HepG2 (cell line): ENCODE measurements around the gene ATRAID. TPM values are rescaled to one million over a fixed set of nuclear protein-coding genes. Genes with fewer than 3 reads are reported as not detected.
A peak's percentile ranks its signal among the peaks of the same experiment; 100 is the strongest.

Experiments used
- FOXC1 ChIP-seq: sonication (generic); formaldehyde crosslinking; IDR thresholded peaks from 2 replicates; pipeline ENCODE4 v1.8.0; 2022; ENCODE audit warnings: mild to moderate bottlenecking, missing genetic modification reagents, borderline replicate concordance
- GTF3A ChIP-seq: sonication (generic); formaldehyde crosslinking; conservative IDR thresholded peaks from 2 replicates; pipeline ENCODE4 v1.4.0; 2020; ENCODE audit warnings: mild to moderate bottlenecking, missing genetic modification reagents
- HHEX ChIP-seq: IDR thresholded peaks from 2 replicates; pipeline ENCODE4 v1.6.1; 2016; ENCODE audit warnings: control low read depth
- HMGA1 ChIP-seq: sonication (generic); formaldehyde crosslinking; conservative IDR thresholded peaks from 2 replicates; pipeline ENCODE4 v1.4.0; 2020; ENCODE audit warnings: missing genetic modification reagents
- MTA1 ChIP-seq: sonication (generic); formaldehyde crosslinking; IDR thresholded peaks from 2 replicates; pipeline ENCODE4 v1.4.0; 2020; ENCODE audit warnings: missing genetic modification reagents, mild to moderate bottlenecking, borderline replicate concordance
- NAIF1 ChIP-seq: sonication (generic); formaldehyde crosslinking; IDR thresholded peaks from 2 replicates; pipeline ENCODE4 v1.5.0; 2020; ENCODE audit warnings: mild to moderate bottlenecking, missing genetic modification reagents, borderline replicate concordance
- NFKB2 ChIP-seq: sonication (generic); formaldehyde crosslinking; IDR thresholded peaks from 2 replicates; pipeline ENCODE4 v1.4.0; 2020; ENCODE audit warnings: missing genetic modification reagents, borderline replicate concordance
- POLR2AphosphoS2 ChIP-seq: IDR thresholded peaks from 2 replicates; pipeline ENCODE4 v1.6.1; 2011; ENCODE audit warnings: low read depth, low read length, improper control_type of control experiment
- RBFOX2 ChIP-seq: fragments of 200-400 bp; formaldehyde crosslinking; IDR thresholded peaks from 2 replicates; pipeline ENCODE4 v1.6.1; 2017; ENCODE audit warnings: low read depth, mild to moderate bottlenecking, low read length
- ZNF101 ChIP-seq: sonication (generic); formaldehyde crosslinking; IDR thresholded peaks from 2 replicates; pipeline ENCODE4 v1.4.0; 2020; ENCODE audit warnings: mild to moderate bottlenecking, low read depth, missing genetic modification reagents, borderline replicate concordance
- ZNF232 ChIP-seq: sonication (generic); formaldehyde crosslinking; IDR thresholded peaks from 2 replicates; pipeline ENCODE4 v1.4.0; 2020; ENCODE audit warnings: missing genetic modification reagents, borderline replicate concordance
- ZNF431 ChIP-seq: sonication (generic); formaldehyde crosslinking; IDR thresholded peaks from 2 replicates; pipeline ENCODE4 v1.9.0; 2022; ENCODE audit warnings: missing genetic modification reagents, low read depth, mild to moderate bottlenecking, borderline replicate concordance
- ZNF501 ChIP-seq: sonication (generic); formaldehyde crosslinking; IDR thresholded peaks from 2 replicates; pipeline ENCODE4 v1.5.1; 2020; ENCODE audit warnings: mild to moderate bottlenecking, moderate library complexity, missing genetic modification reagents
- ZNF776 ChIP-seq: sonication (generic); formaldehyde crosslinking; IDR thresholded peaks from 2 replicates; pipeline ENCODE4 v1.4.0; 2020; ENCODE audit warnings: mild to moderate bottlenecking, missing genetic modification reagents
- ZNF841 ChIP-seq: sonication (generic); formaldehyde crosslinking; IDR thresholded peaks from 2 replicates; pipeline ENCODE4 v1.8.1; 2023; ENCODE audit warnings: missing genetic modification reagents, borderline replicate concordance
- ZSCAN29 ChIP-seq: sonication (generic); formaldehyde crosslinking; conservative IDR thresholded peaks from 2 replicates; pipeline ENCODE4 v1.4.0; 2020; ENCODE audit warnings: mild to moderate bottlenecking, missing genetic modification reagents
- ZZZ3 ChIP-seq: sonication (generic); formaldehyde crosslinking; IDR thresholded peaks from 2 replicates; pipeline ENCODE4 v1.4.0; 2020; ENCODE audit warnings: missing genetic modification reagents, mild to moderate bottlenecking, borderline replicate concordance
- polyA plus RNA-seq, 8 experiments: library from polyadenylated mRNA; depleted of rRNA in 3 of 8; stranded (reverse) in 7 of 8; unstranded in 1 of 8; fragments of >200 nt; fragmentation: Illumina TruSeq in 4 of 8; extraction: Trizol in 4 of 8; gene quantifications; 2 replicates each; pipeline versions ENCODE4 v1.2.1 to v1.2.3, GENCODE V29; 2011 to 2016; ENCODE audit warnings: low read depth in 4 of 8, missing spikeins in 1 of 8, mixed read lengths in 1 of 8; ENCODE audit not compliant: insufficient read depth in 1 of 8
- total RNA-seq, 5 experiments: library from RNA; depleted of rRNA; stranded (reverse); fragments of >200 nt; fragmentation: Illumina TruSeq; extraction: Trizol; gene quantifications; 2 replicates each; pipeline ENCODE4 v1.2.3, GENCODE V29; 2016; ENCODE audit warnings: low read depth in 1 of 5
- TF ChIP-seq, protein P1 (sequence below): sonication (generic); formaldehyde crosslinking; IDR thresholded peaks from 2 replicates; pipeline ENCODE4 v1.4.0; 2020; ENCODE audit warnings: mild to moderate bottlenecking, missing genetic modification reagents
- TF ChIP-seq, protein P2 (sequence below): sonication (generic); formaldehyde crosslinking; IDR thresholded peaks from 2 replicates; pipeline ENCODE4 v1.5.0; 2020; ENCODE audit warnings: mild to moderate bottlenecking, missing genetic modification reagents
- TF ChIP-seq, protein P3 (sequence below): sonication (generic); formaldehyde crosslinking; IDR thresholded peaks from 2 replicates; pipeline ENCODE4 v1.4.0; 2020; ENCODE audit warnings: missing genetic modification reagents, mild to moderate bottlenecking, borderline replicate concordance

ATRAID gene
- total and polyA plus RNA-seq, 2 of the 13 experiments (the other 11 are each of a cell fraction or from before 2014, with no cell fraction given): 207 to 382 TPM

DNA sequence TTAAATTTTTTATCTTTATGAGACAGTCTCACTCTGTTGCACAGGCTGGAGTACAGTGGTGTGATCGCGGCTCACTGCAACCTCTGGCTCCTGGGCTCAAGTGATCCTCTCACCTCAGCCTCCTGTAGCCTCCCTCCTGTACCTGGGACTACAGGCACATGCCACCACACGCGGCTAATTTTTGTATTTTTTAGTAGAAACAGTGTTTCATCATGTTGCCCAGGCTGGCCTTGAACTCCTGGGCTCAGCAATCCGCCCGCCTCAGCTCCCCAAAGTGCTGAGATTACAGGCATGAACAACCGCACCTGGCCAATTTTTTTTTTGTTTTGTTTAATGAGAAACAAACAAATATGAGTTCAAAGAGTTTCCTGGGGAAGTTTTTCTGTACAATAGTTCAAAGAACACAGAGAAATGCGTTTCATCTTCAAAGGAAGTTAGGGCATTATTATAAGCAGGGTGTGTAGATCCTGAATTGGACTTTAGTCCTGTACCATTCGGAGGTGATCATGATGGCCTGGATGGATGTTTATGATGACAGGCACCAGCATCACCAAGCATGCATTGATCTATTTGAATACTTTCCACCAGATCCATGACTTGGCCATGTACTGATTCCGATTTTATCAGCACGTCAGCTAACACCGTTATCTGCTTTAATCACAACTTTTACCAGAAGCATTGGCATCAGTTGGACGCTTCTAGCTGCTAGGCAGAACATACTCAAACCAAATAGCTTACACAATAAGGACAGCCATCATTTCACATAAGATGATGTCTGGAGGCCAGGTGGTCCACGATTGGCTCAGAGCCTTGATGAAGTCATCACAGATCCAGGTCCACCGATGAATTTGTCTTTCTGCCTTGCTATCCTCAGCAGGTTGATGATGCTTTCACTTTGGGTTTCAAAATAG, 34.1 kb upstream of the ATRAID start (continued):
- TF ChIP-seq ZNF101 (CRISPR knock-in tag) (no peak), ZNF232 (CRISPR knock-in tag) (peak; percentile 75; the same call in 1 of the 2 replicates), GTF3A (no peak), ZNF776 (CRISPR knock-in tag) (no peak), POLR2AphosphoS2 (no peak), HHEX (CRISPR knock-in tag) (peak; percentile 80), ZSCAN29 (0 out of 2 replicates have a peak, but pooled peaks have one; percentile 57), RBFOX2 (no peak), MTA1 (CRISPR knock-in tag) (peak; percentile 74; the same call in 1 of the 2 replicates), ZNF501 (CRISPR knock-in tag) (peak; percentile 79; the same call in 1 of the 2 replicates), NAIF1 (CRISPR knock-in tag) (no peak), ZNF431 (CRISPR knock-in tag) (peak; percentile 73; the same call in 1 of the 2 replicates), ZNF841 (CRISPR knock-in tag) (peak; percentile 82; the same call in 1 of the 2 replicates), HMGA1 (no peak), NFKB2 (CRISPR knock-in tag) (no peak), FOXC1 (peak; percentile 65; the same call in 1 of the 2 replicates), ZZZ3 (no peak)
- TF ChIP-seq, protein P1, sequence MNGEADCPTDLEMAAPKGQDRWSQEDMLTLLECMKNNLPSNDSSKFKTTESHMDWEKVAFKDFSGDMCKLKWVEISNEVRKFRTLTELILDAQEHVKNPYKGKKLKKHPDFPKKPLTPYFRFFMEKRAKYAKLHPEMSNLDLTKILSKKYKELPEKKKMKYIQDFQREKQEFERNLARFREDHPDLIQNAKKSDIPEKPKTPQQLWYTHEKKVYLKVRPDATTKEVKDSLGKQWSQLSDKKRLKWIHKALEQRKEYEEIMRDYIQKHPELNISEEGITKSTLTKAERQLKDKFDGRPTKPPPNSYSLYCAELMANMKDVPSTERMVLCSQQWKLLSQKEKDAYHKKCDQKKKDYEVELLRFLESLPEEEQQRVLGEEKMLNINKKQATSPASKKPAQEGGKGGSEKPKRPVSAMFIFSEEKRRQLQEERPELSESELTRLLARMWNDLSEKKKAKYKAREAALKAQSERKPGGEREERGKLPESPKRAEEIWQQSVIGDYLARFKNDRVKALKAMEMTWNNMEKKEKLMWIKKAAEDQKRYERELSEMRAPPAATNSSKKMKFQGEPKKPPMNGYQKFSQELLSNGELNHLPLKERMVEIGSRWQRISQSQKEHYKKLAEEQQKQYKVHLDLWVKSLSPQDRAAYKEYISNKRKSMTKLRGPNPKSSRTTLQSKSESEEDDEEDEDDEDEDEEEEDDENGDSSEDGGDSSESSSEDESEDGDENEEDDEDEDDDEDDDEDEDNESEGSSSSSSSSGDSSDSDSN (CRISPR knock-in tag): no peak
- TF ChIP-seq, protein P2, sequence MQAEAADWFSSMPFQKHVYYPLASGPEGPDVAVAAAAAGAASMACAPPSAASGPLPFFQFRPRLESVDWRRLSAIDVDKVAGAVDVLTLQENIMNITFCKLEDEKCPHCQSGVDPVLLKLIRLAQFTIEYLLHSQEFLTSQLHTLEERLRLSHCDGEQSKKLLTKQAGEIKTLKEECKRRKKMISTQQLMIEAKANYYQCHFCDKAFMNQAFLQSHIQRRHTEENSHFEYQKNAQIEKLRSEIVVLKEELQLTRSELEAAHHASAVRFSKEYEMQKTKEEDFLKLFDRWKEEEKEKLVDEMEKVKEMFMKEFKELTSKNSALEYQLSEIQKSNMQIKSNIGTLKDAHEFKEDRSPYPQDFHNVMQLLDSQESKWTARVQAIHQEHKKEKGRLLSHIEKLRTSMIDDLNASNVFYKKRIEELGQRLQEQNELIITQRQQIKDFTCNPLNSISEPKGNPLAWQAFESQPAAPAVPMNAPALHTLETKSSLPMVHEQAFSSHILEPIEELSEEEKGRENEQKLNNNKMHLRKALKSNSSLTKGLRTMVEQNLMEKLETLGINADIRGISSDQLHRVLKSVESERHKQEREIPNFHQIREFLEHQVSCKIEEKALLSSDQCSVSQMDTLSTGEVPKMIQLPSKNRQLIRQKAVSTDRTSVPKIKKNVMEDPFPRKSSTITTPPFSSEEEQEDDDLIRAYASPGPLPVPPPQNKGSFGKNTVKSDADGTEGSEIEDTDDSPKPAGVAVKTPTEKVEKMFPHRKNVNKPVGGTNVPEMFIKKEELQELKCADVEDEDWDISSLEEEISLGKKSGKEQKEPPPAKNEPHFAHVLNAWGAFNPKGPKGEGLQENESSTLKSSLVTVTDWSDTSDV: no peak
- TF ChIP-seq, protein P3, sequence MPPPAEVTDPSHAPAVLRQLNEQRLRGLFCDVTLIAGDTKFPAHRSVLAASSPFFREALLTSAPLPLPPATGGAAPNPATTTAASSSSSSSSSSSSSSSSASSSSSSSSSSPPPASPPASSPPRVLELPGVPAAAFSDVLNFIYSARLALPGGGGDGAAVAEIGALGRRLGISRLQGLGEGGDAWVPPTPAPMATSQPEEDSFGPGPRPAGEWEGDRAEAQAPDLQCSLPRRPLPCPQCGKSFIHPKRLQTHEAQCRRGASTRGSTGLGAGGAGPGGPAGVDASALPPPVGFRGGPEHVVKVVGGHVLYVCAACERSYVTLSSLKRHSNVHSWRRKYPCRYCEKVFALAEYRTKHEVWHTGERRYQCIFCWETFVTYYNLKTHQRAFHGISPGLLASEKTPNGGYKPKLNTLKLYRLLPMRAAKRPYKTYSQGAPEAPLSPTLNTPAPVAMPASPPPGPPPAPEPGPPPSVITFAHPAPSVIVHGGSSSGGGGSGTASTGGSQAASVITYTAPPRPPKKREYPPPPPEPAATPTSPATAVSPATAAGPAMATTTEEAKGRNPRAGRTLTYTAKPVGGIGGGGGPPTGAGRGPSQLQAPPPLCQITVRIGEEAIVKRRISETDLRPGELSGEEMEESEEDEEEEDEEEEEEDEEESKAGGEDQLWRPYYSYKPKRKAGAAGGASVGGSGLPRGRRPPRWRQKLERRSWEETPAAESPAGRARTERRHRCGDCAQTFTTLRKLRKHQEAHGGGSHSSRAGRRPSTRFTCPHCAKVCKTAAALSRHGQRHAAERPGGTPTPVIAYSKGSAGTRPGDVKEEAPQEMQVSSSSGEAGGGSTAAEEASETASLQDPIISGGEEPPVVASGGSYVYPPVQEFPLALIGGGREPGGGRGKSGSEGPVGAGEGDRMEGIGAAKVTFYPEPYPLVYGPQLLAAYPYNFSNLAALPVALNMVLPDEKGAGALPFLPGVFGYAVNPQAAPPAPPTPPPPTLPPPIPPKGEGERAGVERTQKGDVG: peak; percentile 97
